ENCODE measurements around the gene HDGFL2. TPM values are rescaled to one million over a fixed set of nuclear protein-coding genes. Genes with fewer than 3 reads are reported as not detected.
"Not testable (repeated sequence)": the region's sequence is repeated elsewhere in the genome, so short reads cannot be mapped to it uniquely, and the experiment has no call there.

Gene HDGFL2
- total RNA-seq, 2 experiments from 2014 or later: 56.5 to 58.0 TPM

DNA sequence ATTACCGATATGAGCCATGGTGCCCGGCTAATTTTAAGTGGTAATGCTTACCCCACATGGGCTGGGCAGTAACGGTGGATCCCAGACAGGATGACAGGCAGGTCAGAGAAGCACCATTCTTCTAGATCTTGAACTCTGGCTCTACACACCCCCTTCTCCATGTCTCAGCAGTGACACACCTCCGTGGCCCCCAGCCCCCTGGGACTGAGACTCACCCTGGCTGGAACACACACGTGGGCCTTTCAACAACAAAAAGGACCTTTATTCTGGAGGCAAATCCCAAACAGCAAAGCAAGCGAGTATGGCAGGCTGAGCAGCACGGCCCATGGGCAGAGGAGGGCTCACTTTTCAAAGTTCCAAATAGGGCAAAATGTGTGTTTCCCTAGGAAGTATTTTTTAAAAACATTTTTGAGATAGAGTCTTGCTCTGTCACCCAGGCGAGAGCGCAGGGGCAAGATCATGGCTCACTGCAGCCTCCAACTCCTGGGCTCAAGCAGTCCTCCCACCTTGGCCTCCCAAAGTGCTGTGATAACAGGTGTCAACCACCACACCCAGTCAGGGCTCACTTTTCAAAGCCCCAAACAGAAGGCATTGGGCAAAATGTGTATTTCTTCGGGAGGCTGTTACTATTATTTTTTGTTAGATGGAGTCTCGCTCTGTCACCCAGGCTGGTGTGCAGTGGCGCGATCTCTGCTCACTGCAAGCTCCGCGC lies 50.4 kb downstream of the HDGFL2 start:
- H3K4me3 Mint-ChIP-seq: no peak overlapping the region
- H3K4me1 Mint-ChIP-seq: peaks cover 2% of the 10 kb centered on the region
- no peaks in the 10 kb centered on the region for H3K36me3 Mint-ChIP-seq
- POLR2A ChIA-PET: no interaction called here
- DNase-seq (no peak), ATAC-seq (ENCODE audit: low read depth) (no peak)
- H3K27ac Mint-ChIP-seq: no peak overlapping the region
- no peaks in the 10 kb centered on the region for H3K9me3 Mint-ChIP-seq
- no peaks in the 10 kb centered on the region for H3K27me3 Mint-ChIP-seq

DNA sequence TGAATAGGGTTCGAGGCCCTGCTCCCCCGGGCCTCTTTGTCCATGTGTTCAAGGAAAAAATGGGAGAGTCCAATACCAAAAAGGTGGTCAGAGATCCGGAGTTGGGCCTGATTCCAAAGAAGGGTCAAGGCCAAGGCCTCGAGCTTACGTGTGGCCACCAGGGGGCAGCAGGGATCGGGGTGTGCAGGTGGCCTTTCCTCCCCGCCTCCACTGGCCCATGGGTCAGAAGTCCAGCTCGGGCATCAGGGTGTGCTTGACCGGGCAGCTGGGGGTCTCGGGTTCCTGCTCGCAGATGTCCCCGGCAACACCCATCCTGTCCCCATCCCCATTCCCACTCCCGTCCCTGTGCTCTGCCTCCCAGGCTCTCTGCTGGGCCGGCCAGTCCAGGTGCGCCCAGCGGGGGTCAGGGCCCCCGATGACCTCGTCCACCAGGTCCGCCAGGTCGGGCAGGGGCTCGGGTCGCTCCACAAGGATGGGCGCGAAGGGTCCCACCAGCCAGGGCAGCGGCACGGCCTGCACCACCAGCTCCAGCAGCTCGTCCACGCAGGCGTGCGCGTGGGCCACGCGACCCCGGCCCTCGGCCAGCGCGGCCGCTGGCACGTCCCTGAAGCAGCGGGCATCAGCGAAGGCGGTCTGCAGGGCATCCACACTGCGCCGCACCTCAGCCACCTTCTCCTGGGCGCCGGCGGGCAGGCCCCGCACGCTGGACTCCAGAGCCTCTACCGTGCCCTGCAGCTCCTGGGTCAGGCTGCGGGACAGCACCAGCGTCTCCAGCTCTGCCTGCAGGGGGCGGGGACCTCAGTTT lies 51.4 kb downstream of the HDGFL2 start:
- Mint-ChIP-seq H3K27me3 (no peaks in the 10 kb centered on the region), H3K27ac (no peak overlapping the region), H3K4me3 (no peak overlapping the region), H3K9me3 (no peaks in the 10 kb centered on the region), H3K4me1 (peaks cover 2% of the 10 kb centered on the region), H3K36me3 (no peaks in the 10 kb centered on the region)
- POLR2A ChIA-PET: no interaction called here
- DNase-seq (peak; percentile 55), ATAC-seq (ENCODE audit: low read depth) (no peak)

DNA sequence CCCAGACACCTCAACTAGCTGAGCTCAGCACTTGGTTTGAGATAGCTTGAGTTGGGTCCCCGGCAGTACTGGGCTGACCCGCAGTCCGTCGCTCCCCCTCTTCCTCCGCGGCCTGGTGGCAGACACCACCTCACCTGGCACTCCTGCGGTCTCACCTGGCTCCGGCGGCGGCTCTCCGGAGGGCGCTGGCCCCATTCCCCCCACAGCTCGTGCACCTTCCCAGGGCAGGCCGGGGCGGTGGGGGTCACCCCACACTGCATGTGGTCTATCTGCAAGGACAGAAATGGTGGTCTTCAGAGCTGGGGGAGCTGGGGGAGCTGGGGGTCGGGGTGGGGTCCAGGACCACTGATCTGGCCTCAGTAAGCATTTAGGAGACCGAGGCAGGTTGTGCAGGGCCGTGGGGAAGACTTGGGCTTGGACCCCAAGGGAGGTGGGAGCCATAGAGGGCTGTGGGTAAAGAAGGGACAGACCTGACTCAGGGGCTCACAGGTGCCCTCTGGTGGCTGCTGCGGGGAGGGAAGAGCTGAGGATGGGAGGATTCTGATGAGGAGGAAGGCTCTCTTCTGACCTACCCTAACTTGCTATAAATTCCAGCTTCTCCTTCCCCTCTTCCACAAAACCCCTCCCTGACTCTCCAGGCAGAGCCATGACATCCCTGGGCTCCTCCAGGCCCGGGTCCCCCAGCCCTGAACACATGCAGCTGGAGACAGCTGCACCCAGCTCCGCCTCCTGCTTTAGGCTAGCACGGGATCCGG lies 52.9 kb downstream of the HDGFL2 start:
- DNase-seq: peak; percentile 80
- Mint-ChIP-seq H3K27ac (no peak overlapping the region), H3K9me3 (no peaks in the 10 kb centered on the region), H3K27me3 (no peaks in the 10 kb centered on the region), H3K4me3 (no peak overlapping the region), H3K36me3 (no peaks in the 10 kb centered on the region), H3K4me1 (peaks cover 2% of the 10 kb centered on the region)
- peak; percentile 74 for ATAC-seq (ENCODE audit: low read depth)
- POLR2A ChIA-PET: interaction anchor here (0.6 to 1.3 kb wide), 2 partner anchors 34 to 54 kb away, joined by 3 to 4 read pairs; no protein-coding TSS in a partner anchor

DNA sequence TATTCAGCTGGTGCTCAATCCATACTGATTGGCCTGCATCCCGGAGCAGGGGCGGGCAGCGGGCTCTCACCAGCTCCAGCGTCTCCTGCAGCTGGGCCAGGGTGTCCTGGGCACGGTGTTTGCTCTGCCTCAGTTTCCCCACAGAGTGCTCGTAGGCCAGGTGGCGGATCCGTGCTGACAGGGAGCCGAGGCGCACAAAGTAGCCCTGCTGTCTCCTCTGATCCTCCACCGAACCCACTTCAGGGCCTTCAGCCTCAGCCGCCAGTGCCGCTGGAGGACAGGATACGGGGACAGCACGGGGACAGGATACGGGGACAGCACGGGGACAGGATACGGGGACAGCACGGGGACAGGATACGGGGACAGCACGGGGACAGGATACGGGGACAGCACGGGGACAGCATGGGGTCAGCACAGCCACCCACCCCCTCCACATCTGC lies 53.5 kb downstream of the HDGFL2 start:
- Mint-ChIP-seq H3K4me1 (peaks cover 2% of the 10 kb centered on the region), H3K27ac (no peak overlapping the region), H3K27me3 (no peaks in the 10 kb centered on the region), H3K4me3 (no peak overlapping the region), H3K36me3 (no peaks in the 10 kb centered on the region), H3K9me3 (no peaks in the 10 kb centered on the region)
- ATAC-seq (ENCODE audit: low read depth): no peak
- POLR2A ChIA-PET: interaction anchor here (0.6 to 1.3 kb wide), 2 partner anchors 33 to 54 kb away, joined by 3 to 4 read pairs; no protein-coding TSS in a partner anchor
- DNase-seq: no peak

DNA sequence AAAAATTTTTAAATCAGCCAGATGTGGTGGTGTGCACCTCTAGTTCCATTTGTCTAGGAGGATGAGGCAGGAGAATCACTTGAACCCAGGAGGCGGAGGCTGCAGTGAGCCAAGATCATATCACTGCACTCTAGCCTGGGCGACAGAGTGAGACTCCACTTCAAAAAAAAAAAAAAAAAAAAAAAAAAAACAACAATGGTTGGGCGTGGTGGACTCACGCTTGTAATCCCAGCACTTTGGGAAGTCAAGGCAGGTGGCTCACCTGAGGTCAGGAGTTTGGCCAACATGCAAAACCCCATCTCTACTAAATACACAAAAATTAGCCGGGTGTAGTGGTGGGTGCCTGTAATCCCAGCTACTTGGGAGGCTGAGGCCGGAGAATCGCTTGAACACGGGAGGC lies 55.3 kb downstream of the HDGFL2 start:
- DNase-seq; H3K4me3 Mint-ChIP-seq; H3K4me1 Mint-ChIP-seq; H3K9me3 Mint-ChIP-seq; H3K27me3 Mint-ChIP-seq; H3K27ac Mint-ChIP-seq; POLR2A ChIA-PET; ATAC-seq (ENCODE audit: low read depth); H3K36me3 Mint-ChIP-seq: not testable (repeated sequence)

DNA sequence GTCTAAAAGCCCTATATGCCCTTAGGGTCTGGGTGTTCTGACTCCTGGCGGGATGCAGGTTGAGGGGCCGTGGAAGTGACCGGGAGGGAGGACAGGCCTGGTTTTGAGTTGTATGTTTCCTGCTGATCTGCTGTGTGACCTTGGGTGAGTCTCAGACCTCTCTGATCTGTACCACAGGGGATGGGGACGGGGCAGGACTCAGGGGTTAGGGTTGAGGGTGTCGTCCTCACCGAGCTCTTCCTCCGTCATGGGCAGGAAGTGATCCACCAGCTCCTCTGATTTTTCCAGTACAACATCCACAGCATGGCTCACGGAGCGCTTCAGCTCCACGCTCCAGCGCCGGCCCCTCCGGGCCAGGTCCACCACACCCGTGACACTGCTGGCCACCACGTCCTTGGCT lies 56.7 kb downstream of the HDGFL2 start:
- no peak for ATAC-seq (ENCODE audit: low read depth)
- Mint-ChIP-seq H3K9me3 (no peaks in the 10 kb centered on the region), H3K4me1 (peaks cover 2% of the 10 kb centered on the region), H3K27me3 (no peaks in the 10 kb centered on the region), H3K4me3 (no peak overlapping the region), H3K36me3 (no peaks in the 10 kb centered on the region), H3K27ac (no peak overlapping the region)
- DNase-seq: no peak
- POLR2A ChIA-PET: interaction anchor here (0.5 to 0.6 kb wide), 2 partner anchors 225 to 539 kb away, joined by 3 to 5 read pairs; partner anchors contain the start of gene FSD1

DNA sequence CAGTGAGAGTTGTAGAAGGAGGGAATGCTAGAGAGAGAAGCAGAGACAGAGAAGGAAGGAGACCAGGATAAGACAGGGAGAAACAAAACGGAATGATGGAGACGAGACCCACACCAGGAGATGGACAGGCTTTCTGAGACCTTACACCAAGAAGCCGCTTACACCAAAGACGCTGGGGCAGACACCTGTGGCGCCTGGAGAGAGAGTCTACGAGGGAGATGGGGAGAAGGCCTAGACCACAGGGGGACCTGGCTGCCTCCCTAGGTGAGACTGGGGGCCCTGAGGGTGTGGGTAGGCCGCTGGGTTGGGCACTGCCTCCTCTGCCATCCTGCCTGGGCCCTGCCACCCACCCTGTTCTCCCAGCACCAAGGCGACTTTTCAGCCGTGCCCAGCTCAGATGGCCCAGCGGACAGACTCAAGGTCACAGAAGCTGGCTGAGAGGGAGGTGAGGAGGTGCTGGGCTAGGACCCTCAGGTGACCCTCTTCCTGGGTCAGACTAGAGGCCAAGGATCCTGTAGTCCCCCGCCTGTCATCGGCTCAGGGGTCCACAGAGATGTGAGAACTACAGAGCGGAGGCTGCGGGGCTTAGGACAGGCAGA lies 57.9 kb downstream of the HDGFL2 start:
- peaks cover 2% of the 10 kb centered on the region for H3K27me3 Mint-ChIP-seq
- H3K4me3 Mint-ChIP-seq: no peak overlapping the region
- H3K36me3 Mint-ChIP-seq: no peaks in the 10 kb centered on the region
- H3K9me3 Mint-ChIP-seq: no peaks in the 10 kb centered on the region
- no peak overlapping the region for H3K27ac Mint-ChIP-seq
- H3K4me1 Mint-ChIP-seq: peaks cover 2% of the 10 kb centered on the region
- DNase-seq: no peak
- ATAC-seq (ENCODE audit: low read depth): no peak
- POLR2A ChIA-PET: no interaction called here

DNA sequence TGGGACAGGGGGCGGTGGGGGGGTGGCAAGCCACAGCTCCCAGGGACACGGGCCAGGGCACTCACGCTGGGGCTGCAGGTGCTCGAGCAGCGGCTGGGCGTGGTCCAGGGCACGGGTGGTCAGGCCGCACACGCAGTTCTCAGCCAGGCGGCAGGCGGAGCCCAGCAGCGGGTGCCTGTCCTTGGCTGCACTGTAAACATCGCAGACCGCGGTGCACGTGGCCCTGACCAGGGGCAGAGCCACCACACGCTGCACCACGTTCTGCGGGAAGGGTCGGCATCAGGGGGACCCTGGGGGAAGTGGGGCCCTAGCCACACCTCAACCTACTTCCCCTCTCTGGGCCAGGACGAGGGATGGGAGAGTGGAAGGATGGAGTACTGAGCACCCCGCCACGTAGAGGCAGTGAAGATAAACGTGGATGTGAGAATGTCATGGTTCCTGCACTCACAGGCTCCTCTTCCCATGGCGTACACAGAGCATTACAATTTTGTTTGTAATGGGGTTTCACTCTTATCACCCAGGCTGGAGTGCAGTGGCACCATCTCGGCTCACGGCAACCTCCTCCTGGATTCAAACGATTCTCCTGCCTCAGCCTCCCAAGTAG lies 59.6 kb downstream of the HDGFL2 start:
- POLR2A ChIA-PET: no interaction called here
- DNase-seq (no peak), ATAC-seq (ENCODE audit: low read depth) (no peak)
- no peaks in the 10 kb centered on the region for H3K36me3 Mint-ChIP-seq
- no peaks in the 10 kb centered on the region for H3K9me3 Mint-ChIP-seq
- H3K4me1 Mint-ChIP-seq: peaks cover 2% of the 10 kb centered on the region
- H3K27me3 Mint-ChIP-seq: peaks cover 12% of the 10 kb centered on the region
- H3K4me3 Mint-ChIP-seq: no peak overlapping the region
- H3K27ac Mint-ChIP-seq: no peak overlapping the region

DNA sequence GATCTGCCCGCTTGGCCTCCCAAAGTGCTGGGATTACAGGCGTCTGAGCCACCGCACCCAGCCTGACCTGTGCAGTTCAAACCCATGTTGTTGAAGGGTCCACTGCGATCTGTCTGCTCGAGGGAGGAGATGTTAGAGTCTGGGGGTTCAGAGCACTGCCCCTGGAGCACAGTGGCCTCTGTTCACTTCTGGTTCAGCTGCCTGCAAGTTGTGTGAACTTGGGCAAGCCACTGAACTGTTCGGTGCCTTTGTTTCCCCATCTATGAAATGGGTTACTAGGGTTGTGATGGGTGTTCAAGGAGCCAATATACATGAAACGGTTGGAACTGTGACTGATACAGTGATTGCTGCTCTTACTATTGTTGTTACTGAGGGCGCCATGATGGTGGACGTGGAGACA lies 61.2 kb downstream of the HDGFL2 start:
- H3K4me3 Mint-ChIP-seq: no peak overlapping the region
- H3K36me3 Mint-ChIP-seq: no peaks in the 10 kb centered on the region
- H3K4me1 Mint-ChIP-seq: peaks cover 2% of the 10 kb centered on the region
- ATAC-seq (ENCODE audit: low read depth): no peak
- no peaks in the 10 kb centered on the region for H3K9me3 Mint-ChIP-seq
- DNase-seq: no peak
- POLR2A ChIA-PET: no interaction called here
- H3K27ac Mint-ChIP-seq: no peak overlapping the region
- peaks cover 16% of the 10 kb centered on the region for H3K27me3 Mint-ChIP-seq

DNA sequence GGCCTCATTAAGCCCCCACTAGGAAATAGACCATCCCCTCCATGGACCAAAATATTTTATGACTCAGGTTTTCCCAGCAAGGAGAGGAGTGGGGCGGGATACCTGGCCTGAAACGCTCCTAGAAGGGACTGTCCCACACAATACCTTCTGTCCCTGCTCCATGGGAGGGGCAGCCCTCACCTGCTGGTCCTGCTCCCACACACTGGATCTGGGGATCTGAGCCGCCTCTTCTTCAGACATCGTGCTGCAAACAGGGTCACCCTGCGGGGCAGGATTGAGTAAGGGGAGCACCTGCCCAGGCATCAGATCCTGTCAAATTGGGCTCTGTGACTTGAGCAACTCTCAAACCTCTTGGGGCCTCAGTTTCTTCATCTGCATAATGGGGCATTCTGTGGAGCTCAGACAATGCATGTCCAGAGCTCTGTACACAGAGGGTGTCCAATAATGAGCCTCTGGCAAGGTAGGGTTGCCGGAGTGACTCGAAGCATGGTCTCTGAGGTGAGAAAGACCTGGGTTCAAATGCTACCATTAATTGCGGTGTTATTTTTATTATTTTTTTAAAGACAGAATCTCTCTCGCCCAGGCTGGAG lies 61.8 kb downstream of the HDGFL2 start:
- Mint-ChIP-seq H3K36me3 (no peaks in the 10 kb centered on the region), H3K27ac (no peak overlapping the region), H3K4me1 (peaks cover 2% of the 10 kb centered on the region), H3K9me3 (no peaks in the 10 kb centered on the region), H3K4me3 (no peak overlapping the region), H3K27me3 (peaks cover 16% of the 10 kb centered on the region)
- no peak for DNase-seq
- no peak for ATAC-seq (ENCODE audit: low read depth)
- POLR2A ChIA-PET: interaction anchor here (1.3 kb wide), 1 partner anchor 62 kb away, joined by 6 read pairs; the partner anchor contains the start of gene HDGFL2

DNA sequence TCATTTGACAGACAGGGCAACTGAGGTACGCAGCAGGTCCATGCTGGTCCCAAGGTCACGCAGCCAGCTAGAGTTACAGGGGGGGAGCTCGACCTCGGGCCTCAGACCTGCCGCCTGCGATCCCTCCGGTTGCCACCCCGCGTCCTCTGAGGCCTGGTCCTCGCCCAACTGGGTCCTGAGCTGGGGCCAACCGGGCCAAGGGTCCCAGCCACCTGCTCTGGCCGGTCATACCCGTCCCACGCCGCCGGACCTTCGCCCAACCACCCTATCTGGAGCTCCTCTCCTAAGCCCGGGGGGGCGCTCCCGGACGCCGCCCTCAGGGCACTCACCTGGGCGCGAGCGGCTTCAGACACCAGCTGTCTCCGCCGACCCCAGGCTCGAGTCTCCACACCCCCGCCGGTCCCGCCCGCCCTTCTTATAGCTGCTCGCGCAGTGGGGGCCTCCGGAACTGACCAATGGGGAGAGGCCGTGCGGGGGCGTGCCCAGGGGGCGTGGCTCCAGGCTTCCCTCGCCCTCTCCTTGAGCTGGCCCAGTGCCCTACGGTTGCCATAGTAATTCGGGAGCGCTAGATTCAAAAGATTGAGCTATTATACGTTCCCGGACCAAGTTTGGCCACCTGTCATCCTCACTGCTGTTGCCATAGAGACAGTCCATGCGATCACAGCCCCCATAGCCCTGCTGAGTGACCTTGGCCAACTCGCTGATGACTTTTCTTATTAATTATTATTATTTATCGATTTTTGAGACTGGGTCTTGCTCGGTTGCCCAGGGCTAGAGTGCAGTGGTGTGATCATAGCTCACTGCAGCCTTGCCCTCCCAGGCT lies 63.0 kb downstream of the HDGFL2 start, which contains the start of gene PLIN5:
Gene PLIN5, minus strand, starts transcription at position 389 of the 823 bp plus-strand sequence. CDS start 1,150 bp downstream, outside the sequence.
- Mint-ChIP-seq H3K4me1 (peaks cover 5% of the 10 kb centered on the region), H3K36me3 (no peaks in the 10 kb centered on the region), H3K27me3 (peaks cover 17% of the 10 kb centered on the region), H3K9me3 (no peaks in the 10 kb centered on the region), H3K4me3 (no peak within 1 kb of the TSS), H3K27ac (no peak within 1 kb of the TSS)
- POLR2A ChIA-PET: interaction anchor here (1.3 kb wide), 1 partner anchor 63 kb away, joined by 6 read pairs; the partner anchor contains the start of gene HDGFL2
- DNase-seq (peak; percentile 47), ATAC-seq (ENCODE audit: low read depth) (peak; percentile 46)

DNA sequence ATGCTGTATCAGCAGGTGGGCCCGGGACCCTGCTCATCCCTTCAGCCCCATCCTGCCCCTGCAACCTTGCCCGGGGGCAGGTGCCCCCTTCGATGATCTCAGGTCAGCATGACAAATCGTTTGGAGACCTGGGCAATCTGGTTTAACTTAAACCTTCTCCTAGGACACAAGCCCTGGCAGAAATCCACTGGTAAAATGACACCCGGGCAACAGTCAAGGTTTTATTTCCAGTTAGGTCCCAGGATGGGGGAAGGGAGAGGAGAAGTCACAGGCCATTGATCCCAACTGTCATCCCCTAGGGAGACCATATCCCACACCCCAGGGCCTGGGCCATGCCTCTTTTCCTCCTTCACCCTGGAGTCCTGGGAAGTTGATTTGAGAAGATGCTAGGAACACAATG lies 64.7 kb downstream of the HDGFL2 start:
- peaks cover 7% of the 10 kb centered on the region for H3K4me1 Mint-ChIP-seq

More for the DNA sequence above, 64.7 kb downstream of the HDGFL2 start:
- DNase-seq: no peak
- no peak overlapping the region for H3K27ac Mint-ChIP-seq
- peaks cover 3% of the 10 kb centered on the region for H3K36me3 Mint-ChIP-seq
- ATAC-seq (ENCODE audit: low read depth): no peak
- H3K27me3 Mint-ChIP-seq: peaks cover 17% of the 10 kb centered on the region
- peaks cover 2% of the 10 kb centered on the region for H3K9me3 Mint-ChIP-seq
- no peak overlapping the region for H3K4me3 Mint-ChIP-seq
- POLR2A ChIA-PET: no interaction called here
